IgD-negative memory B cell (primary cell): ENCODE measurements around the gene USP19. TPM values are rescaled to one million over a fixed set of nuclear protein-coding genes. Genes with fewer than 3 reads are reported as not detected.

ENCODE experiments used
- H3K27ac Mint-ChIP-seq, 3 donors: one replicate each; pipeline ENCODE4 v1.8.0; 2020 to 2022; ENCODE audit warnings: mild to moderate bottlenecking in 3 of 3, mixed read lengths in 3 of 3, moderate library complexity in 1 of 3
- H3K27me3 Mint-ChIP-seq: one replicate; pipeline ENCODE4 v1.8.0; 2021; ENCODE audit warnings: mixed read lengths
- H3K36me3 Mint-ChIP-seq: one replicate; pipeline ENCODE4 v1.8.0; 2020; ENCODE audit warnings: mild to moderate bottlenecking, mixed read lengths
- H3K4me1 Mint-ChIP-seq, 3 donors: one replicate each; pipeline ENCODE4 v1.8.0; 2020 to 2022; ENCODE audit warnings: mixed read lengths in 3 of 3, mild to moderate bottlenecking in 1 of 3
- H3K4me3 Mint-ChIP-seq, 4 donors: one replicate each; pipeline ENCODE4 v1.8.0; 2020 to 2022; ENCODE audit warnings: mild to moderate bottlenecking in 4 of 4, mixed read lengths in 4 of 4, moderate library complexity in 3 of 4
- H3K9me3 Mint-ChIP-seq, 3 donors: one replicate each; pipeline ENCODE4 v1.8.0; 2020 to 2021; ENCODE audit warnings: mixed read lengths in 3 of 3, mild to moderate bottlenecking in 1 of 3
- polyA plus RNA-seq: library from polyadenylated mRNA; unstranded; fragments of 300-500 nt; fragmentation: Illumina TruSeq; gene quantifications from one replicate; pipeline ENCODE4 v1.2.3, GENCODE V29; 2021

USP19 gene
- polyA plus RNA-seq, 1 donor from 2014 or later = 23.5 TPM

- Mint-ChIP-seq H3K36me3 (peaks cover 10% of the 10 kb centered on the region), H3K27me3 (no peaks in the 10 kb centered on the region), H3K4me3 (peak overlapping the region in 1 of 4 donors; percentile 72), H3K4me1 (peaks cover 4 to 9% (median 7%) of the 10 kb centered on the region in 3 donors), H3K27ac (no peak overlapping the region), H3K9me3 (no peaks in the 10 kb centered on the region)
Observed at GRCh38 chr3:49098429-49098828, 22.2 kb downstream of the USP19 start.

GRCh38 chr3:49093853-49094767 lies 26.5 kb downstream of the USP19 start, which contains the start of gene QRICH1:
Gene QRICH1, minus strand, starts transcription at chr3:49094071. Its CDS starts 17,054 bp downstream, at chr3:49077017.
- no peaks in the 10 kb centered on the region for H3K27me3 Mint-ChIP-seq
- peak within 1 kb of the TSS; percentile 88 to 98 (median 96) for H3K4me3 Mint-ChIP-seq
- peaks cover 13 to 29% (median 23%) of the 10 kb centered on the region in 3 donors for H3K4me1 Mint-ChIP-seq
- no peaks in the 10 kb centered on the region for H3K9me3 Mint-ChIP-seq
- no peaks in the 10 kb centered on the region for H3K36me3 Mint-ChIP-seq
- peak within 1 kb of the TSS; percentile 92 to 97 (median 95) for H3K27ac Mint-ChIP-seq

GRCh38 chr3:49092938-49093852 lies 27.4 kb downstream of the USP19 start:
- H3K36me3 Mint-ChIP-seq = no peaks in the 10 kb centered on the region
- H3K4me1 Mint-ChIP-seq = peaks cover 13 to 29% (median 23%) of the 10 kb centered on the region in 3 donors
- no peaks in the 10 kb centered on the region for H3K9me3 Mint-ChIP-seq
- H3K4me3 Mint-ChIP-seq = peak overlapping the region; percentile 88 to 98 (median 96)
- H3K27ac Mint-ChIP-seq = peak overlapping the region; percentile 92 to 97 (median 95)
- H3K27me3 Mint-ChIP-seq = no peaks in the 10 kb centered on the region

- Mint-ChIP-seq H3K27me3 (no peaks in the 10 kb centered on the region), H3K27ac (no peak overlapping the region), H3K4me1 (peaks cover 5 to 8% (median 6%) of the 10 kb centered on the region in 3 donors), H3K4me3 (no peak overlapping the region), H3K36me3 (peaks cover 3% of the 10 kb centered on the region), H3K9me3 (no peaks in the 10 kb centered on the region)
Observed at GRCh38 chr3:49081429-49081828, 39.2 kb downstream of the USP19 start.

GRCh38 chr3:49079270-49079669 lies 41.4 kb downstream of the USP19 start:
- no peaks in the 10 kb centered on the region for H3K9me3 Mint-ChIP-seq
- H3K4me3 Mint-ChIP-seq = no peak overlapping the region
- peaks cover 5 to 8% (median 6%) of the 10 kb centered on the region in 3 donors for H3K4me1 Mint-ChIP-seq

GRCh38 chr3:49076646-49077045 lies 44.0 kb downstream of the USP19 start:
- Mint-ChIP-seq H3K4me3 (no peak overlapping the region), H3K36me3 (peaks cover 3% of the 10 kb centered on the region)

More at GRCh38 chr3:49079270-49079669, 41.4 kb downstream of the USP19 start:
- peaks cover 3% of the 10 kb centered on the region for H3K36me3 Mint-ChIP-seq
- H3K27me3 Mint-ChIP-seq = no peaks in the 10 kb centered on the region
- no peak overlapping the region for H3K27ac Mint-ChIP-seq

GRCh38 chr3:49076116-49076515 lies 44.5 kb downstream of the USP19 start:
- no peaks in the 10 kb centered on the region for H3K9me3 Mint-ChIP-seq
- peaks cover 3% of the 10 kb centered on the region for H3K36me3 Mint-ChIP-seq
- H3K27me3 Mint-ChIP-seq = no peaks in the 10 kb centered on the region
- peaks cover 5 to 8% (median 6%) of the 10 kb centered on the region in 3 donors for H3K4me1 Mint-ChIP-seq
- H3K4me3 Mint-ChIP-seq = no peak overlapping the region
- H3K27ac Mint-ChIP-seq = no peak overlapping the region

More at GRCh38 chr3:49076646-49077045, 44.0 kb downstream of the USP19 start:
- Mint-ChIP-seq H3K4me1 (peaks cover 5 to 8% (median 6%) of the 10 kb centered on the region in 3 donors), H3K27me3 (no peaks in the 10 kb centered on the region), H3K9me3 (no peaks in the 10 kb centered on the region), H3K27ac (peak overlapping the region in 1 of 3 donors; percentile 81)

Other genes starting within 250 kb of the USP19 start
- 13.7 TPM for gene SLC25A20, start 221.9 kb downstream of the USP19 start, polyA plus RNA-seq
- gene ARIH2, start 202.0 kb downstream of the USP19 start, polyA plus RNA-seq = 88.4 TPM
- 20.4 TPM for gene P4HTM, start 130.6 kb downstream of the USP19 start, polyA plus RNA-seq
- gene WDR6, start 113.4 kb downstream of the USP19 start, polyA plus RNA-seq = 81.4 TPM
- gene DALRD3, start 102.2 kb downstream of the USP19 start, polyA plus RNA-seq = 25.4 TPM
- gene NDUFAF3, start 98.7 kb downstream of the USP19 start, polyA plus RNA-seq = 188 TPM
- 96.7 TPM for gene IMPDH2, start 91.4 kb downstream of the USP19 start, polyA plus RNA-seq
- gene QRICH1, start 26.8 kb downstream of the USP19 start, polyA plus RNA-seq = 23.6 TPM
- 117 TPM for gene QARS1, start 16.1 kb downstream of the USP19 start, polyA plus RNA-seq
- not detected for gene LAMB2, start 12.2 kb upstream of the USP19 start, polyA plus RNA-seq
- 1.7 TPM for gene CCDC71, start 45.5 kb upstream of the USP19 start, polyA plus RNA-seq
- gene KLHDC8B, start 50.8 kb upstream of the USP19 start, polyA plus RNA-seq = 0.54 TPM
- gene C3orf62, start 156.4 kb upstream of the USP19 start, polyA plus RNA-seq = 1.5 TPM
- gene USP4, start 219.2 kb upstream of the USP19 start, polyA plus RNA-seq = 55.0 TPM
- 340 TPM for gene GPX1, start 237.5 kb upstream of the USP19 start, polyA plus RNA-seq